HG02885 (cell line): ENCODE measurements around the gene ABLIM3.

ENCODE experiments used
- ATAC-seq: cut with Tn5 transposase; IDR thresholded peaks from one replicate; pipeline ENCODE4 v1.9.1; 2021; ENCODE audit warnings: mild to moderate bottlenecking; ENCODE audit not compliant: unreplicated experiment, poor library complexity

ABLIM3 gene

DNA sequence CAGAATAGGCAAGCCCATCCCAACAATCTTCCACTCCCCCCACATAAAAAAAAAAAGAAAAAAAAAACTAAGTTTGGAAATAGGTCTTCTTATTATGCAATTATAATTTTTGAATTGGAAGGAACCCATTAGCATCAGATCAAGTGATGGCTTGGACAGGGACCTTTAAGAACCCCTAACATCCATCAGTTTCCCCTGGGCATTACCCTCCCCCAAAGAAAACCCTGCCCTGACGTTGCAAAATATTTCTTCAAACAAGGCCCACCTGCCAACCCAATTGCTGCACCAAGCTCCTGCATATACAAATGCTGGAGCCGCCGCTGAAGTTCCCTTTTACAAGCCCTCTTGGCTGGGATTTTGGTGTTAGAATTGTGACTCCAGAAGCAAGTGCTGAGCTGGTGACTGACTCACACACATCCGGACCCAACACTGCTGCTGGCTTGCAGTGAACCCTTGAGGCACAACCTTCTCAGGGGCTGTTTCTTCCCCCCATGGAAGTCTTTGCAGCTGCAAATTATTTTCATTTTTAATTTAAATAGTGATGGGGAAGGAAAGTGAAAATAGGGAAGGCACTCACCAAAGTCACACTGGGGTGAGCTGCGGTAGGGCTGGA, 74.3 kb downstream of the ABLIM3 start:
- ATAC-seq, result no peak

- no peak for ATAC-seq
Observed at GRCh38 chr5:149216496-149216895, 75.2 kb downstream of the ABLIM3 start.

DNA sequence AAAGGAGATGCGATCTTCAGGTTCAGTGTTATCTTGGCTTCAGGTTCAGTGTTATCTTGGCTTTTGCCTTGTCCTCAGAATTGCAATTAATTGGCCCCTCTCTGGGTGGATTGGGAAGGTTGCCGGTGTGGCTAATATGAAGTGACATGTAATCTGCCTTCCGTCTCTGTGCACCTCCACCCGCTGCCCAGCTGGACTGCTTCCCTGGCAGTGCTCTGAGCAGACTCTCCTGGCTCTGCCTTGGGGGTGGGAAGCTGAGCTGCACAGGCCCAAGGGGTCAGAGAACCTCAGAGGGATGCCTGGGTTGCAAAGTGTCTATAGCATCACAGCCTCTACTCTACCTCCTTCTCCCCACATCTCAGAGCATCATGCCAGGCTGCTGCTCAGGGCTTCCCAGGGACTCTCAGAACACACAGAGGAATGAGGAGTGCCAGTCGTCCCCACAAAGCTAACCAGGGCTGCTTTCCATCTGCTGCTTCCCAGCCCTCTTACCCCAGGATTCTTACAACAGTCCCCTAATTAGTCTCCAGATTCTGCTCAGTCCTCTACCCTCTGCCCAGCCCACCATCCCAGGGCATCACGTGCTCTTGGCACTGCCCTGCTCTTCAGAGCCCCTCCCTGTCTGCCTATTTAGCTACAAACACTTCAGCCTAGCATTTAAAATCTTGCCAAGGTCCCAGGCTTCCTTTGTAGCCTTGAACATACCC, 76.0 kb downstream of the ABLIM3 start:
- ATAC-seq, result no peak

GRCh38 chr5:149217803-149218155, 76.5 kb downstream of the ABLIM3 start:
- no peak for ATAC-seq

- no peak for ATAC-seq
Observed at GRCh38 chr5:149219584-149219983, 78.3 kb downstream of the ABLIM3 start.

- ATAC-seq, result no peak
Observed at GRCh38 chr5:149220750-149221149, 79.5 kb downstream of the ABLIM3 start.

DNA sequence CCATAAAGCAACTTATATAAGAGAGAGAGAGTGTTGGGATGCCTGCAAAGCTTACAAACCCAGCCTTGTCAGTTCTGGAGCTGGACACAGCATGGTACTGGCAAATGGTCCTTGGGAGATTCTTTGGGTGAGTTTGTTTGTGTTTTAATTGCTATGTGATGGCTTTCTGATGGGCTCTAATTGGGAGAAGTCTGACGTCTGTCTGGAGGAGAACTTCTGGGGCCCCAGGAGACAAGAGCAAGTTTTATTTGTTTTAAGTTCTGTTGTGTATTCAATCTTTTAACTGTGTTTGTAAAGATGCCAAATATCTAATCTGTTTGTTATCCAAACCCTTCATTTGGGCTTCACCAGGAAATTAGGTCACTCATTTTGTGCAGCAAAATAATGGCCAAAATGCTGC, 80.0 kb downstream of the ABLIM3 start:
- ATAC-seq, result no peak

- no peak for ATAC-seq
Observed at GRCh38 chr5:149221731-149222342, 80.5 kb downstream of the ABLIM3 start.

DNA sequence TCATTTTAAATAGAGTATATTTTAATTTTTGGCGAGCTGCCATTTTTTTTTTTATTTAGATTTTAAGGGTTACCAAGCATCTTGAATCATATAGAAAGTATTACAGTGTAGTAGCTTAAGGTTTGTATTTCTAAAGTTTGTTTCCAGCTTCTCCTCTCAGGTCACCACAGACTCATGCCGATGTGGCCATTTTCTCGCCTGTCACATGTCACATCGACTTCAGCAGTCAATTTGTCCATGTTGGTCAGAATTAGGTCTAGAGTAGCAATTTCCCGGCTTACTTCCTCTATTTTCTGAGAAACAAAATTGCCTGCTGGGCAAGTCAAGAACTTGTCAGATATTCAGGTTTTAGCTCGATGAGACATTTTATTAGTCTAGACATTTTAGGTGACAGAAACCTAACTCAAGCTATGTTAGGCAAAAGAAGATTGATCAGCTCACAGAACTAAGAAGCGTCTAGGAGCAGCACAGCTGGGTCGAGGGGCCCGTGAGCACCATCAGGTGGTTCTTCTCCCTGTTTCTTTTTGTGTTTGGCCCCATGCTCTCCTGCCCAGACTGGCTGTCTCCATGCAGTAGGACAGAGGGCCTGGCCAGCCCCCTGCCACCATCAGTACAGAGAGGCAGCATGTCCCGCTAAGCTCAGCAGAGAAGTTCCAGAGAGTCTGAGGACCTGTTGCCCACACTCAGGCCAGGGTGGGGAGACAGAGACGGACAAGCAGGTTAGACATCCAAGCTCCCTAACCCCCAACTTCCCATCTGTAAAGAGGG, 82.0 kb downstream of the ABLIM3 start:
- no peak for ATAC-seq

- ATAC-seq, result no peak
Observed at GRCh38 chr5:149224282-149224681, 83.0 kb downstream of the ABLIM3 start.

DNA sequence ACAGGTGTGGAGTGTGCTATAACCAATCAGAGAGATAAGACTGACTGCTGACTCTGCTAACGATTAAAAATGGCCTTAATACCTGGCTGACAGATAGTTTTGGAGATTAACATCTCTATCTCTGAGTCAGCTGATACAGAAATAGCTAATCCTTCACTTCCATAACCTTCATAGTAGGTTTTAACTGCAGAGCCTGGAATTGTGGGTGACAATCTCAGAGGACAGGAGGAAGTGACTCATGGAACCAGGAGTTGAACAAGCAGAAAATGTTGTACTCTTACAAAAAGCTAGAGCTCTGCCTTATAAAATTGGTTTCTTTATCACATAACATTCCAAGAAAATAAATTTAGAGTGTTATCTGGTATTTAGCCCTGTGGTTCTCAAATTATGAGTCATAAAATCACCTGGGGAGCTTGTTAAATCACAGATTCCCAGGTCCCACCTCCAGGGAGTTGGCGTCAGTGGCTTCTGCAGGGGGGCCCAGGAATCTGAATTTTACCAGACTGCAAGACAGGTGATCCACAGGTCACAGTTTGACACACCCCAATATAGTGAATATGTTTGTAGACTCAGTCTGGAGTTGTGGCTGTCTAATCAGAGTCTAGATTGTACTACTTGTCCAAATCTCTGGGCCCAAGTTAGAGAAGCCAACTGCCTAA, 86.0 kb downstream of the ABLIM3 start:
- no peak for ATAC-seq

DNA sequence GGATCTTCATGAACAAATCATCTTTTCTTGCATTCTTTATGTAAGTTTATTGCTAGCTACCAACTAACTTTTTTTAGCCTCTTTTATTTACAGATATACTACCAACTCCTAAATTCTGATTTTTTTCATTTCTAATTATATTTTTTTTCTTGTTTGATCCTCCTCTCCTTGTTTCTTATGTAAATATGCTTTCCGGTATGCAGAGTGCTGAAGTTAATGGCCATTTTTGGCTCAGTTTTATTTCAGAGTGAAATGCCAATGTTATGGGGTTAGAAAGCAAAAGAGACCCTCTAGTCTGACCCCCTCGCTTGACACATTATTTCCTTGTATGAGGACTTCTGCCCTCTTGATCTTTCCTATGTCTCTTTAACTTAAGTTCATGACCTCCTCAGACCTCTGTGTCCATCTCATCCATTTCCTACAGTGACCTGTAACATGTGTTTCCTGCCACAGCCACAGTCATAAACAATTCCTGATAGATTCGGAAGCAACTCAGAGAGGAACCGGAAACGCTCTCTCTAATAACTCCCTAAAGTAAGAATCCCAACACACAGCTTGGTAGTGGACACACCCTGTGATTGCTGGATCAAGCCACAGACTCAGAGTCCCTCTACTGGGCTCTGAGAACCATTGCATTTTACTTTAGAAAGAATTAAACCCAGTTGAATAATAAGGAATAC, 87.5 kb downstream of the ABLIM3 start:
- ATAC-seq, result no peak

DNA sequence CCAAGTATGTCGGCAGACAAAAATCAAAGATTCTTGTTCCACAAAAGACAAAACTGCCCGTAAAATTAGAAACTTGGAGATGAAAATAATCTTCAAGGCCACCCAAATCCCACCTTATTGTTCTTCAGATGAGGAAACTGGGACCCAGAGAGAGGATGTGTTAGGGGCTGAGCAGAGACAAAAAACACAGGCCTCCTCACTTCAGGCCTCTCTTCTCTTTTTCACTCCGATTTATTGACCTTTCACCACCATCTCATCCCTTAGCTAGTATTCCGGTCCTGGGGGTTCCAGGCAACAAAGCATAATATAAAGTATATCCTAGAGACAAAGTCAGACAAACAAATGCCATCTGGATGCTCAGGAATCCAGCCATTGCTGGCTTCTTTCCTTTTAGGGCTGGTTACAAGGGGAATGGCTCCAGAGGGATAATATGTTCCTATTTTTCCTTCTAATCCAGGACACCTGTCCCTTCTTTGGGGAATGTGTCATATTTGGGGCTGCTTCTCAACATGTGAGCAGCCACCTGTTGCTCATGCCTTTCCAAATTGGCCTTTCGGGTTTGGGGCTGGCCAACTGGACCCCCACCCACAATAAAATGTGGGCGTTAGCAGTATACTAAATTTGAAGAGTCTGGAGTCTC, 88.1 kb downstream of the ABLIM3 start:
- ATAC-seq, result no peak

DNA sequence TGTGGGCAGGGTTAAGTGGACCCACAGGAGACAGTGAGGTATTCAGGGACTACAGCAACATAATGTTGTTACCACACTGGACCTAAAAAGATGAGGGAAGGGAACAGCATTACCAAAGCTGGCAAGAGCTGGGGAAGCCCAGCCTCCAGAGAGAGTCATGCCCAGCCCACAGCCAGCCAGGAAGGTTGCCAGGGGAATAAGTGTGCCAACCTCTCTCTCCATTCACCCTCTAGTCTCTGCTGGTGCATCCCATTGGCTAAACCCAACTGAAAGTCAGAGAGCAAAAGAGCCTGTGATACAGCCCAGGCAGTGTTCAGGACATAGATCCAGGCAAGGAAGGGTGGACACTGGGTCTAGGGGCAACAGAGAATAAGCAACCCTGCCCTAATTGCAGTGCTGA, 94.5 kb downstream of the ABLIM3 start:
- ATAC-seq, result no peak

DNA sequence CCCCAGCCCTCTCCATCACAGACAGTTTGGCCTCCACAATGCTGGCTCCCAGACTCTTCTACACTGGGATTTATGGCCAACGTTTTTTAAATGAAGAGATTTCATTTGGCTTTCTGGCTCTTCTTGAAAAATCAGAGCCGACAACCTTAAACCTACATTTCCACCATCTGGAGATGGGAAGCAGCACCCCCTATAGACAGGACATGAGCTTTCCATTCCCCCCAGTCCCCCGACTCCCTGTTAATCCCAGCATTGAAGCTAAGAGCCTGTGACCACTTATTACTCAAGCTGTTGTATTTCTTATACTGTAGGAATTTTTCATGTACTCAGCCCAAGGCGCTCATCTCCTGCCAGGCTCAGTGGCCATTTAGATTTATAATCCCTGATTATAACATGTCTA, 96.4 kb downstream of the ABLIM3 start:
- no peak for ATAC-seq

GRCh38 chr5:149238540-149238939, 97.2 kb downstream of the ABLIM3 start:
- ATAC-seq, result no peak

GRCh38 chr5:149239917-149240316, 98.6 kb downstream of the ABLIM3 start:
- no peak for ATAC-seq

- ATAC-seq, result no peak
Observed at GRCh38 chr5:149240354-149240998, 99.2 kb downstream of the ABLIM3 start.

- ATAC-seq, result no peak
Observed at GRCh38 chr5:149242339-149242738, 101.0 kb downstream of the ABLIM3 start.
